ENCODE data around the gene TRIM40. TPM values are rescaled to one million over a fixed set of nuclear protein-coding genes. Genes with fewer than 3 reads are reported as not detected.
A peak's percentile ranks its signal among the peaks of the same experiment; 100 is the strongest.
"Not testable (repeated sequence)": the region's sequence is repeated elsewhere in the genome, so short reads cannot be mapped to it uniquely, and the experiment has no call there.

Gene TRIM40
- total RNA-seq, 2 experiments from 2014 or later, result not detected

GRCh38 chr6:30160785-30161531 lies 25.0 kb downstream of the TRIM40 start, which contains the start of gene TRIM10:
TSS of gene TRIM10 (minus strand) at chr6:30161211. CDS start at chr6:30160858, 353 bp downstream.
- Mint-ChIP-seq H3K4me3 (no peak within 1 kb of the TSS), H3K4me1 (peaks cover 26% of the 10 kb centered on the region), H3K27me3 (peaks cover 39% of the 10 kb centered on the region), H3K9me3 (no peaks in the 10 kb centered on the region), H3K27ac (no peak within 1 kb of the TSS), H3K36me3 (no peaks in the 10 kb centered on the region)
- DNase-seq, result no peak

GRCh38 chr6:30162265-30163089 lies 26.5 kb downstream of the TRIM40 start:
- Mint-ChIP-seq H3K27ac (no peak overlapping the region), H3K27me3 (peaks cover 46% of the 10 kb centered on the region), H3K4me3 (no peak overlapping the region), H3K36me3 (no peaks in the 10 kb centered on the region), H3K4me1 (peaks cover 35% of the 10 kb centered on the region), H3K9me3 (no peaks in the 10 kb centered on the region)
- DNase-seq, result no peak

- peaks cover 48% of the 10 kb centered on the region for H3K27me3 Mint-ChIP-seq
- peaks cover 30% of the 10 kb centered on the region for H3K4me1 Mint-ChIP-seq
- H3K27ac Mint-ChIP-seq, result no peak within 1 kb of the TSS
These were observed 27.4 kb downstream of the TRIM40 start, which contains the start of gene TRIM15 for GRCh38 chr6:30163090-30163917. TSS of gene TRIM15 (plus strand) at chr6:30163546. CDS start at chr6:30163685, 139 bp downstream.

GRCh38 chr6:30163918-30164654 lies 28.1 kb downstream of the TRIM40 start:
- Mint-ChIP-seq H3K27me3 (peaks cover 49% of the 10 kb centered on the region), H3K9me3 (no peaks in the 10 kb centered on the region), H3K4me1 (peaks cover 25% of the 10 kb centered on the region), H3K27ac (no peak overlapping the region), H3K4me3 (no peak overlapping the region), H3K36me3 (no peaks in the 10 kb centered on the region)
- no peak for DNase-seq

More at GRCh38 chr6:30163090-30163917, 27.4 kb downstream of the TRIM40 start, which contains the start of gene TRIM15:
- Mint-ChIP-seq H3K36me3 (no peaks in the 10 kb centered on the region), H3K4me3 (no peak within 1 kb of the TSS), H3K9me3 (no peaks in the 10 kb centered on the region)
- peak; percentile 80 for DNase-seq

GRCh38 chr6:30164714-30165113 lies 28.8 kb downstream of the TRIM40 start:
- no peak overlapping the region for H3K27ac Mint-ChIP-seq
- peaks cover 25% of the 10 kb centered on the region for H3K4me1 Mint-ChIP-seq
- H3K36me3 Mint-ChIP-seq, result no peaks in the 10 kb centered on the region
- H3K4me3 Mint-ChIP-seq, result no peak overlapping the region
- DNase-seq, result no peak
- no peaks in the 10 kb centered on the region for H3K9me3 Mint-ChIP-seq
- peaks cover 49% of the 10 kb centered on the region for H3K27me3 Mint-ChIP-seq

- H3K27ac Mint-ChIP-seq, H3K9me3 Mint-ChIP-seq, H3K36me3 Mint-ChIP-seq, H3K4me3 Mint-ChIP-seq, DNase-seq: not testable (repeated sequence)
- Mint-ChIP-seq H3K4me1 (peaks cover 26% of the 10 kb centered on the region), H3K27me3 (peaks cover 54% of the 10 kb centered on the region)
These were observed 29.3 kb downstream of the TRIM40 start for GRCh38 chr6:30165238-30165637.

- Mint-ChIP-seq H3K27me3 (peaks cover 72% of the 10 kb centered on the region), H3K27ac (no peak overlapping the region), H3K9me3 (no peaks in the 10 kb centered on the region), H3K4me1 (peaks cover 34% of the 10 kb centered on the region), H3K36me3 (no peaks in the 10 kb centered on the region), H3K4me3 (no peak overlapping the region)
- no peak for DNase-seq
These were observed 31.2 kb downstream of the TRIM40 start for GRCh38 chr6:30167101-30167500.

GRCh38 chr6:30168741-30169140 lies 32.8 kb downstream of the TRIM40 start:
- H3K4me1 Mint-ChIP-seq, result peaks cover 21% of the 10 kb centered on the region

GRCh38 chr6:30169658-30170614 lies 34.0 kb downstream of the TRIM40 start:
- no peak overlapping the region for H3K4me3 Mint-ChIP-seq
- peaks cover 18% of the 10 kb centered on the region for H3K4me1 Mint-ChIP-seq
- DNase-seq, result no peak
- H3K9me3 Mint-ChIP-seq, result no peaks in the 10 kb centered on the region
- no peak overlapping the region for H3K27ac Mint-ChIP-seq
- peaks cover 87% of the 10 kb centered on the region for H3K27me3 Mint-ChIP-seq
- H3K36me3 Mint-ChIP-seq, result no peaks in the 10 kb centered on the region

More at GRCh38 chr6:30168741-30169140, 32.8 kb downstream of the TRIM40 start:
- Mint-ChIP-seq H3K27me3 (peaks cover 87% of the 10 kb centered on the region), H3K9me3 (no peaks in the 10 kb centered on the region), H3K27ac (no peak overlapping the region), H3K4me3 (no peak overlapping the region), H3K36me3 (no peaks in the 10 kb centered on the region)
- DNase-seq, result no peak

GRCh38 chr6:30171677-30172471 lies 35.9 kb downstream of the TRIM40 start:
- no peak overlapping the region for H3K27ac Mint-ChIP-seq
- H3K4me1 Mint-ChIP-seq, result peaks cover 17% of the 10 kb centered on the region
- no peaks in the 10 kb centered on the region for H3K9me3 Mint-ChIP-seq
- no peak for DNase-seq
- H3K36me3 Mint-ChIP-seq, result no peaks in the 10 kb centered on the region
- no peak overlapping the region for H3K4me3 Mint-ChIP-seq
- peaks cover 88% of the 10 kb centered on the region for H3K27me3 Mint-ChIP-seq

GRCh38 chr6:30172681-30173080 lies 36.7 kb downstream of the TRIM40 start:
- no peaks in the 10 kb centered on the region for H3K36me3 Mint-ChIP-seq
- no peak overlapping the region for H3K27ac Mint-ChIP-seq

GRCh38 chr6:30175765-30176164 lies 39.8 kb downstream of the TRIM40 start:
- Mint-ChIP-seq H3K27ac (no peak overlapping the region), H3K4me1 (peaks cover 6% of the 10 kb centered on the region)

More at GRCh38 chr6:30172681-30173080, 36.7 kb downstream of the TRIM40 start:
- Mint-ChIP-seq H3K27me3 (peaks cover 94% of the 10 kb centered on the region), H3K9me3 (no peaks in the 10 kb centered on the region), H3K4me1 (peaks cover 10% of the 10 kb centered on the region), H3K4me3 (no peak overlapping the region)
- DNase-seq, result no peak

More at GRCh38 chr6:30175765-30176164, 39.8 kb downstream of the TRIM40 start:
- peaks cover 6% of the 10 kb centered on the region for H3K9me3 Mint-ChIP-seq
- H3K4me3 Mint-ChIP-seq, result no peak overlapping the region
- H3K27me3 Mint-ChIP-seq, result peaks cover 84% of the 10 kb centered on the region
- DNase-seq, result no peak
- H3K36me3 Mint-ChIP-seq, result no peaks in the 10 kb centered on the region
